A549 (cell line): ENCODE measurements around the gene FBLN1.

Experiments used
- CTCF ChIP-seq: fragments of >200 bp; sonication (Bioruptor Twin); formaldehyde crosslinking; IDR thresholded peaks from 3 replicates; pipeline ENCODE4 v1.5.1; 2016
- MAFK ChIP-seq: fragments of 450-650 bp; IDR thresholded peaks from 2 replicates; pipeline ENCODE4 v1.6.1; 2014; ENCODE audit not compliant: partially characterized antibody
- MYC ChIP-seq: IDR thresholded peaks from 2 replicates; pipeline ENCODE4 v1.6.1; 2012; ENCODE audit warnings: mild to moderate bottlenecking, inconsistent platforms, low read length, improper control_type of control experiment, borderline replicate concordance

- no peak for TF ChIP-seq MAFK
- TF ChIP-seq CTCF: no peak
- TF ChIP-seq MYC: no peak
Measured at GRCh38 chr22:45598596-45599217, 96.0 kb downstream of the FBLN1 start.
